ENCODE data around the gene CRIM1.

CRIM1 gene

GRCh38 chr2:36520431-36520830 lies 164.9 kb downstream of the CRIM1 start:
- no peak overlapping the region for H3K27ac Mint-ChIP-seq
- H3K9me3 Mint-ChIP-seq = no peaks in the 10 kb centered on the region
- H3K27me3 Mint-ChIP-seq (ENCODE audit: low read depth, poor library complexity) = no peaks in the 10 kb centered on the region
- H3K4me1 Mint-ChIP-seq = no peaks in the 10 kb centered on the region
- TF ChIP-seq CTCF (IDR thresholded peaks at IDR 0.05) = no peak
- DNase-seq = no peak
- H3K4me3 Mint-ChIP-seq = no peak overlapping the region
- H3K36me3 Mint-ChIP-seq (ENCODE audit: low read depth) = peaks cover 84% of the 10 kb centered on the region

- no peak overlapping the region for H3K4me3 Mint-ChIP-seq
- H3K36me3 Mint-ChIP-seq (ENCODE audit: low read depth) = peaks cover 74% of the 10 kb centered on the region
- no peaks in the 10 kb centered on the region for H3K27me3 Mint-ChIP-seq (ENCODE audit: low read depth, poor library complexity)
- TF ChIP-seq CTCF (IDR thresholded peaks at IDR 0.05) = no peak
- no peak overlapping the region for H3K27ac Mint-ChIP-seq
- H3K9me3 Mint-ChIP-seq = no peaks in the 10 kb centered on the region
- no peak for DNase-seq
- H3K4me1 Mint-ChIP-seq = peaks cover 5% of the 10 kb centered on the region
Observed at GRCh38 chr2:36523153-36523552, 167.6 kb downstream of the CRIM1 start.

GRCh38 chr2:36525245-36525644 lies 169.7 kb downstream of the CRIM1 start:
- Mint-ChIP-seq H3K4me1 (peaks cover 24% of the 10 kb centered on the region), H3K9me3 (no peaks in the 10 kb centered on the region), H3K4me3 (no peak overlapping the region), H3K27me3 (ENCODE audit: low read depth, poor library complexity) (no peaks in the 10 kb centered on the region), H3K36me3 (ENCODE audit: low read depth) (peaks cover 57% of the 10 kb centered on the region), H3K27ac (no peak overlapping the region)
- no peak for TF ChIP-seq CTCF (IDR thresholded peaks at IDR 0.05)
- DNase-seq = no peak

- Mint-ChIP-seq H3K4me1 (peaks cover 33% of the 10 kb centered on the region), H3K36me3 (ENCODE audit: low read depth) (peaks cover 54% of the 10 kb centered on the region), H3K27ac (no peak overlapping the region), H3K4me3 (no peak overlapping the region), H3K27me3 (ENCODE audit: low read depth, poor library complexity) (no peaks in the 10 kb centered on the region), H3K9me3 (no peaks in the 10 kb centered on the region)
- no peak for DNase-seq
- no peak for TF ChIP-seq CTCF (IDR thresholded peaks at IDR 0.05)
Observed at GRCh38 chr2:36526226-36526625, 170.6 kb downstream of the CRIM1 start.

GRCh38 chr2:36528274-36528673 lies 172.7 kb downstream of the CRIM1 start:
- no peaks in the 10 kb centered on the region for H3K9me3 Mint-ChIP-seq
- no peaks in the 10 kb centered on the region for H3K27me3 Mint-ChIP-seq (ENCODE audit: low read depth, poor library complexity)
- H3K36me3 Mint-ChIP-seq (ENCODE audit: low read depth) = peaks cover 51% of the 10 kb centered on the region
- peak overlapping the region; percentile 98 for H3K27ac Mint-ChIP-seq
- no peak for DNase-seq
- peaks cover 41% of the 10 kb centered on the region for H3K4me1 Mint-ChIP-seq
- peak overlapping the region; percentile 18 for H3K4me3 Mint-ChIP-seq
- TF ChIP-seq CTCF (IDR thresholded peaks at IDR 0.05) = no peak

GRCh38 chr2:36528766-36529392 lies 173.3 kb downstream of the CRIM1 start:
- Mint-ChIP-seq H3K4me1 (peaks cover 41% of the 10 kb centered on the region), H3K9me3 (no peaks in the 10 kb centered on the region), H3K36me3 (ENCODE audit: low read depth) (peaks cover 45% of the 10 kb centered on the region), H3K27ac (peak overlapping the region; percentile 98), H3K4me3 (no peak overlapping the region), H3K27me3 (ENCODE audit: low read depth, poor library complexity) (no peaks in the 10 kb centered on the region)
- no peak for TF ChIP-seq CTCF (IDR thresholded peaks at IDR 0.05)
- no peak for DNase-seq
